ENCODE data around the gene OBP2B. TPM values are rescaled to one million over a fixed set of nuclear protein-coding genes. Genes with fewer than 3 reads are reported as not detected.

OBP2B gene
- total and polyA plus RNA-seq, 9 of the 15 experiments (the other 6 are each of a cell fraction or from before 2014, with no cell fraction given) = not detected

GRCh38 chr9:133180953-133181352, 28.1 kb downstream of the OBP2B start:
- peaks cover 8 to 12% of the 10 kb centered on the region in 2 experiments; a peak in 4 of 5 replicates for H3K27me3 ChIP-seq (ENCODE audit: control insufficient read depth in 2 of 2, insufficient read depth in 2 of 2, low read length in 2 of 2)
- POLR2A ChIA-PET = interaction anchor here (1.2 kb wide), 1 partner anchor 41 kb away, joined by 3 read pairs; no protein-coding TSS in a partner anchor
- no peak for ATAC-seq
- H3K4me2 ChIP-seq (ENCODE audit: insufficient read depth, low read length) = no peak overlapping the region
- DNase-seq (ENCODE audit: extremely low read depth in 1 of 4, low spot score in 3 of 4) = no peak
- H3K27ac ChIP-seq (ENCODE audit: extremely low read depth, low read depth, low read length) = no peak overlapping the region
- no peaks in the 10 kb centered on the region for H3K79me2 ChIP-seq (ENCODE audit: control insufficient read depth, insufficient read depth, low read length)
- CTCF ChIA-PET (ENCODE audit: low intra/inter-chr PET ratio) = interaction anchor here (0.7 kb wide), 1 partner anchor 159 kb away, joined by 3 read pairs; no protein-coding TSS in a partner anchor
- no peaks in the 10 kb centered on the region for H3K9me3 ChIP-seq (replicated peaks; ENCODE audit: control insufficient read depth, insufficient read depth, low read depth, low read length)
- H3K9me1 ChIP-seq (ENCODE audit: control insufficient read depth, insufficient read depth, low read length) = no peaks in the 10 kb centered on the region
- 37% methylated on average over 5 of the region's 5 CpGs for WGBS (ENCODE audit: insufficient coverage, low coverage, missing lambda C conversion rate)
- H4K20me1 ChIP-seq (replicated peaks; ENCODE audit: control insufficient read depth, insufficient read depth, low read length) = no peaks in the 10 kb centered on the region
- TF ChIP-seq ZNF133 (CRISPR knock-in tag; IDR thresholded peaks at IDR 0.05) (no peak), NCOA2 (IDR thresholded peaks at IDR 0.05; ENCODE audit: partially characterized antibody in 2 of 2) (no peak), ZNF586 (CRISPR knock-in tag; conservative IDR thresholded peaks at IDR 0.05) (no peak)
- no peak overlapping the region for H3K9ac ChIP-seq (ENCODE audit: insufficient read depth in 1 of 2, low read depth in 2 of 2, low read length in 2 of 2)
- in situ Hi-C loops (cut with MboI) = no loop called here
- no peaks in the 10 kb centered on the region for H3K36me3 ChIP-seq (ENCODE audit: control insufficient read depth, insufficient read depth, low read length)
- no peak overlapping the region for H2AFZ ChIP-seq (ENCODE audit: low read depth, low read length)
- BruUV-seq (replicated peaks) = no TSS peak
- peaks cover 0 to 4% of the 10 kb centered on the region in 2 experiments; a peak in 1 of 5 replicates for H3K4me1 ChIP-seq (replicated peaks in 1 of 2; ENCODE audit: control insufficient read depth in 2 of 2, insufficient read depth in 2 of 2, low read length in 2 of 2)
- H3K4me3 ChIP-seq = no peak overlapping the region
- FAIRE-seq = no peak
- intact Hi-C loops (cut with micrococcal nuclease) = loop anchor here (2.0 kb wide), 1 partner anchor 78 kb away; no protein-coding TSS in a partner anchor

DNA sequence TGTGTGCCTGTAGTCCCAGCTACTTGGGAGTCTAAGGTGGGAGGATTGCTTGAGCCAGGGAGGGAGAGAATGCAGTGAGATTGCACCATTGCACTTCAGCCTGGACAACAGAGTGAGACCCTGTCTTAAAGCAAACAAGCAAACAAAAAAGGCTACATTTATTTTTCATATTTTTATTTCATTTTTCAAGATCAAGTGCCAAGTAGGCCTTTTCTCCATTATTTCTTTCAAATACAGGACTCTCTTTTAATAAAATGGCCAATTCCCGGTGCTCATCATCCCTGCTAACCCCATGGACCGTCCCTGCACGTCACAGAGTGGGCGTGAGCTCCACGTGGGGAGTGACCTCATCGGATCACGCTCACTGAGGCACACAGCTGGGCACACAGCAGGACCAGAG, 36.0 kb downstream of the OBP2B start:
- Histone ChIP-seq H4K20me1 (replicated peaks; ENCODE audit: control insufficient read depth, insufficient read depth, low read length) (no peaks in the 10 kb centered on the region), H3K27ac (ENCODE audit: extremely low read depth, low read depth, low read length) (no peak overlapping the region), H3K36me3 (ENCODE audit: control insufficient read depth, insufficient read depth, low read length) (no peaks in the 10 kb centered on the region), H2AFZ (ENCODE audit: low read depth, low read length) (no peak overlapping the region), H3K4me2 (ENCODE audit: insufficient read depth, low read length) (no peak overlapping the region), H3K9me1 (ENCODE audit: control insufficient read depth, insufficient read depth, low read length) (no peaks in the 10 kb centered on the region), H3K79me2 (ENCODE audit: control insufficient read depth, insufficient read depth, low read length) (no peaks in the 10 kb centered on the region), H3K4me3 (no peak overlapping the region), H3K4me1 (replicated peaks in 1 of 2; ENCODE audit: control insufficient read depth in 2 of 2, insufficient read depth in 2 of 2, low read length in 2 of 2) (peaks cover 0 to 10% of the 10 kb centered on the region in 2 experiments; a peak in 1 of 5 replicates), H3K9me3 (replicated peaks; ENCODE audit: control insufficient read depth, insufficient read depth, low read depth, low read length) (no peaks in the 10 kb centered on the region), H3K9ac (ENCODE audit: insufficient read depth in 1 of 2, low read depth in 2 of 2, low read length in 2 of 2) (no peak overlapping the region), H3K27me3 (ENCODE audit: control insufficient read depth in 2 of 2, insufficient read depth in 2 of 2, low read length in 2 of 2) (peaks cover 9 to 22% of the 10 kb centered on the region in 2 experiments; a peak in 3 of 5 replicates)
- ATAC-seq (no peak; the same call in 2 of the 3 replicates), FAIRE-seq (no peak), DNase-seq (ENCODE audit: extremely low read depth in 1 of 4, low spot score in 3 of 4) (peak in 2 of 4 experiments; percentile 28 to 39)
- POLR2A ChIA-PET = interaction anchor here (0.7 to 0.8 kb wide), 3 partner anchors 9 to 208 kb away, joined by 3 to 6 read pairs (median 3); no protein-coding TSS in a partner anchor
- in situ Hi-C loops (cut with MboI) = no loop called here
- intact Hi-C loops (cut with micrococcal nuclease) = no loop called here
- CTCF ChIA-PET (ENCODE audit: low intra/inter-chr PET ratio) = no interaction called here
- WGBS (ENCODE audit: insufficient coverage, low coverage, missing lambda C conversion rate) = 5% methylated on average over 7 of the region's 7 CpGs
- BruUV-seq (replicated peaks) = no TSS peak
- TF ChIP-seq ETS2 (tag; IDR thresholded peaks at IDR 0.05; ENCODE audit: borderline replicate concordance, poor library complexity, severe bottlenecking) = no peak
- no peak for TF ChIP-seq SRSF3 (IDR thresholded peaks at IDR 0.05; ENCODE audit: insufficient read depth, low read length)
- TF ChIP-seq COPS2 (conservative IDR thresholded peaks at IDR 0.05) = no peak
- TF ChIP-seq, protein P1, sequence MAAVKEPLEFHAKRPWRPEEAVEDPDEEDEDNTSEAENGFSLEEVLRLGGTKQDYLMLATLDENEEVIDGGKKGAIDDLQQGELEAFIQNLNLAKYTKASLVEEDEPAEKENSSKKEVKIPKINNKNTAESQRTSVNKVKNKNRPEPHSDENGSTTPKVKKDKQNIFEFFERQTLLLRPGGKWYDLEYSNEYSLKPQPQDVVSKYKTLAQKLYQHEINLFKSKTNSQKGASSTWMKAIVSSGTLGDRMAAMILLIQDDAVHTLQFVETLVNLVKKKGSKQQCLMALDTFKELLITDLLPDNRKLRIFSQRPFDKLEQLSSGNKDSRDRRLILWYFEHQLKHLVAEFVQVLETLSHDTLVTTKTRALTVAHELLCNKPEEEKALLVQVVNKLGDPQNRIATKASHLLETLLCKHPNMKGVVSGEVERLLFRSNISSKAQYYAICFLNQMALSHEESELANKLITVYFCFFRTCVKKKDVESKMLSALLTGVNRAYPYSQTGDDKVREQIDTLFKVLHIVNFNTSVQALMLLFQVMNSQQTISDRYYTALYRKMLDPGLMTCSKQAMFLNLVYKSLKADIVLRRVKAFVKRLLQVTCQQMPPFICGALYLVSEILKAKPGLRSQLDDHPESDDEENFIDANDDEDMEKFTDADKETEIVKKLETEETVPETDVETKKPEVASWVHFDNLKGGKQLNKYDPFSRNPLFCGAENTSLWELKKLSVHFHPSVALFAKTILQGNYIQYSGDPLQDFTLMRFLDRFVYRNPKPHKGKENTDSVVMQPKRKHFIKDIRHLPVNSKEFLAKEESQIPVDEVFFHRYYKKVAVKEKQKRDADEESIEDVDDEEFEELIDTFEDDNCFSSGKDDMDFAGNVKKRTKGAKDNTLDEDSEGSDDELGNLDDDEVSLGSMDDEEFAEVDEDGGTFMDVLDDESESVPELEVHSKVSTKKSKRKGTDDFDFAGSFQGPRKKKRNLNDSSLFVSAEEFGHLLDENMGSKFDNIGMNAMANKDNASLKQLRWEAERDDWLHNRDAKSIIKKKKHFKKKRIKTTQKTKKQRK (IDR thresholded peaks at IDR 0.05; ENCODE audit: borderline replicate concordance, low read depth, low read length) = no peak
- TF ChIP-seq, protein P2, sequence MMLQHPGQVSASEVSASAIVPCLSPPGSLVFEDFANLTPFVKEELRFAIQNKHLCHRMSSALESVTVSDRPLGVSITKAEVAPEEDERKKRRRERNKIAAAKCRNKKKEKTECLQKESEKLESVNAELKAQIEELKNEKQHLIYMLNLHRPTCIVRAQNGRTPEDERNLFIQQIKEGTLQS (IDR thresholded peaks at IDR 0.05) = peak; percentile 34
- TF ChIP-seq, protein P2 (CRISPR knock-in tag; conservative IDR thresholded peaks at IDR 0.05) = no peak
- no peak for TF ChIP-seq HDAC6 (IDR thresholded peaks at IDR 0.05; ENCODE audit: low read depth, low read length)
- no peak for TF ChIP-seq ZNF507 (tag; conservative IDR thresholded peaks at IDR 0.05)
- TF ChIP-seq KLF16 (IDR thresholded peaks at IDR 0.05) = no peak
- TF ChIP-seq POLR2A (conservative IDR thresholded peaks at IDR 0.05) = no peak

Data from K562 (cell line).